ENCODE results near the gene TAL1. TPM values are rescaled to one million over a fixed set of nuclear protein-coding genes. Genes with fewer than 3 reads are reported as not detected.
A peak's percentile ranks its signal among the peaks of the same experiment; 100 is the strongest.

The TAL1 gene
- total RNA-seq, 4 donors from 2014 or later: 3.9 to 14.9 (median 12.8) TPM

GRCh38 chr1:47229031-47229885, 2.8 kb downstream of the TAL1 start:
- Histone ChIP-seq H3K4me1 (peaks cover 18 to 42% of the 10 kb centered on the region in 2 donors), H3K27me3 (peaks cover 53% of the 10 kb centered on the region), H3K4me3 (replicated peaks in 1 of 3) (peak overlapping the region in 1 of 3 donors; percentile 14), H3K9me3 (no peaks in the 10 kb centered on the region), H3K36me3 (no peaks in the 10 kb centered on the region), H3K27ac (peak overlapping the region; percentile 19 to 68 (median 59))
- TF ChIP-seq CTCF (IDR thresholded peaks at IDR 0.05): no peak
- TF ChIP-seq POLR2A (IDR thresholded peaks at IDR 0.05): no peak
- intact Hi-C loops (cut with DNase I): no loop called here
- 29 to 35% methylated on average over 32 to 35 of the region's 35 CpGs for WGBS, 2 donors
- DNase-seq: no peak

GRCh38 chr1:47228644-47229030, 3.4 kb downstream of the TAL1 start:
- TF ChIP-seq CTCF (IDR thresholded peaks at IDR 0.05): no peak
- no peak for TF ChIP-seq POLR2A (IDR thresholded peaks at IDR 0.05)
- H3K36me3 ChIP-seq: no peaks in the 10 kb centered on the region
- H3K27ac ChIP-seq: peak overlapping the region in 2 of 3 donors; percentile 59 to 68
- WGBS, 2 donors: 59 to 83% methylated on average over 10 to 12 of the region's 12 CpGs
- intact Hi-C loops (cut with DNase I): no loop called here
- peaks cover 59% of the 10 kb centered on the region for H3K27me3 ChIP-seq
- H3K9me3 ChIP-seq: no peaks in the 10 kb centered on the region
- H3K4me3 ChIP-seq (replicated peaks in 1 of 3): peak overlapping the region in 1 of 3 donors; percentile 5
- peaks cover 18 to 42% of the 10 kb centered on the region in 2 donors for H3K4me1 ChIP-seq
- DNase-seq: no peak

- peaks cover 18 to 42% of the 10 kb centered on the region in 2 donors for H3K4me1 ChIP-seq
- no peaks in the 10 kb centered on the region for H3K36me3 ChIP-seq
- no peak for TF ChIP-seq CTCF (IDR thresholded peaks at IDR 0.05)
- no peak for TF ChIP-seq POLR2A (IDR thresholded peaks at IDR 0.05)
- 65 to 79% methylated on average over 7 of the region's 7 CpGs for whole genome bisulfite sequencing, 2 donors
- no peak for DNase-seq
- H3K27ac ChIP-seq: no peak overlapping the region
- no peaks in the 10 kb centered on the region for H3K9me3 ChIP-seq
- H3K4me3 ChIP-seq (replicated peaks in 1 of 3): no peak overlapping the region
- intact Hi-C loops (cut with DNase I): no loop called here
- H3K27me3 ChIP-seq: peaks cover 68% of the 10 kb centered on the region
These were observed 4.4 kb downstream of the TAL1 start for GRCh38 chr1:47227341-47228232.

- H3K4me3 ChIP-seq (replicated peaks in 1 of 3): no peak overlapping the region
- TF ChIP-seq POLR2A (IDR thresholded peaks at IDR 0.05) (no peak), CTCF (IDR thresholded peaks at IDR 0.05) (no peak)
- H3K4me1 ChIP-seq: peaks cover 18 to 37% of the 10 kb centered on the region in 2 donors
- H3K36me3 ChIP-seq: no peaks in the 10 kb centered on the region
- intact Hi-C loops (cut with DNase I): no loop called here
- DNase-seq: no peak
- H3K9me3 ChIP-seq: no peaks in the 10 kb centered on the region
- WGBS, 2 donors: 64 to 74% methylated on average over 4 of the region's 4 CpGs
- H3K27me3 ChIP-seq: peaks cover 68% of the 10 kb centered on the region
- no peak overlapping the region for H3K27ac ChIP-seq
These were observed 5.2 kb downstream of the TAL1 start for GRCh38 chr1:47226839-47227215.
